Adrenal gland (tissue), 12 donors: ENCODE data around the gene CAPZA2. TPM values are rescaled to one million over a fixed set of nuclear protein-coding genes. Genes with fewer than 3 reads are reported as not detected.

ENCODE experiments used
- DNase-seq, 7 donors: peaks; one replicate each; pipeline ENCODE4 v3.0.0-alpha.2; 2019 to 2020
- H3K27ac ChIP-seq, 5 donors: fragments of 200-600 bp; sonication (generic) in 4 of 5; 1 replicate in 3 of 5; 2 replicates in 2 of 5; pipeline versions ENCODE4 v1.5.1 to v1.8.0; 2016 to 2020; ENCODE audit warnings: mild to moderate bottlenecking in 1 of 5
- H3K27me3 ChIP-seq: fragments of 200-600 bp; 2 replicates; pipeline ENCODE4 v1.8.0; 2021
- H3K36me3 ChIP-seq, 2 donors: fragments of 200-600 bp; replicated peaks in 1 of 2; 1 replicate in 1 of 2; 2 replicates in 1 of 2; pipeline versions ENCODE4 v1.5.1 to v1.8.0; 2018 to 2022
- H3K4me1 ChIP-seq, 2 donors: fragments of 200-600 bp; replicated peaks in 1 of 2; 1 replicate in 1 of 2; 2 replicates in 1 of 2; pipeline versions ENCODE4 v1.5.1 to v1.8.0; 2018 to 2021
- H3K4me3 ChIP-seq, 4 donors: fragments of 200-600 bp; sonication (generic) in 3 of 4; one replicate each; pipeline ENCODE4 v1.5.1; 2016 to 2018
- H3K9me3 ChIP-seq, 3 donors: fragments of 200-600 bp; sonication (generic) in 1 of 3; replicated peaks in 1 of 3; 1 replicate in 2 of 3; 2 replicates in 1 of 3; pipeline versions ENCODE4 v1.5.1 to v1.8.0; 2016 to 2021
- CTCF ChIP-seq, 6 experiments: fragments of 450-650 bp in 4 of 6; fragments of 200-600 bp in 2 of 6; sonication (generic) in 1 of 6; IDR thresholded peaks; 1 replicate in 5 of 6; 2 replicates in 1 of 6; pipeline versions ENCODE4 v1.5.1 to v1.8.0; 2016 to 2021; ENCODE audit warnings: antibody characterized with exemption in 6 of 6, mild to moderate bottlenecking in 2 of 6, moderate library complexity in 1 of 6
- POLR2A ChIP-seq, 2 donors: fragments of 450-650 bp; IDR thresholded peaks; one replicate each; pipeline ENCODE4 v1.6.1; 2017; ENCODE audit warnings: antibody characterized with exemption in 2 of 2, mild to moderate bottlenecking in 2 of 2, moderate library complexity in 1 of 2
- WGBS, 4 donors: extraction: QIAGEN DNeasy Blood & Tissue Kit in 2 of 4; methylation state at CpG; one replicate each; pipeline versions ENCODE4 v1.1.5 to v1.1.7; 2013 to 2017; 5-methylcytosine and 5-hydroxymethylcytosine counted together
- intact Hi-C, 2 donors: fragments of 100-400 bp; cut with DNase I; formaldehyde crosslinking; loops; one replicate each; pipeline versions ENCODE4 v1.14.1 to v1.15.0; 2022 to 2023
- polyA plus RNA-seq, 3 donors: library from polyadenylated mRNA; stranded (reverse); fragments of 200-250 nt in 2 of 3; fragments of 350-450 nt in 1 of 3; fragmentation: Illumina TruSeq in 1 of 3; extraction: RNeasy Lipid Tissue Mini Kit (QIAGEN cat#74804) in 1 of 3; gene quantifications; one replicate each; pipeline ENCODE4 v1.2.3, GENCODE V29; 2013 to 2014
- total RNA-seq, 9 donors: library from RNA; depleted of rRNA in 4 of 9; stranded (reverse); fragments of >200 nt in 4 of 9; fragments of 120-200 nt in 1 of 9; fragmentation: NEBNext Ultra II Directional in 1 of 9; extraction: Animal tissue kit (Norgen Biotek cat#: 25700) in 1 of 9; gene quantifications; one replicate each; pipeline versions ENCODE4 v1.1.0 to v1.2.4, GENCODE V29; 2013 to 2023
- donor health status: healthy with polysubstance abuse.
- donor health status: Bipolar disorder and iron deficiency.
- donor health status: DM: yes; HTN: yes; CAD: no.
- donor health status: DM: no; HTN: no; CAD: no.
- donor health status: DM: no; HTN: no; CAD: no.
- donor health status: DM: yes; HTN: yes; CAD: no.

CAPZA2 gene
- total and polyA plus RNA-seq, 12 donors = 18.6 to 241 (median 155) TPM

GRCh38 chr7:116949941-116950801 lies 87.8 kb downstream of the CAPZA2 start:
- WGBS, 4 donors = 79 to 93% (median 87%) methylated on average over 8 to 9 of the region's 9 CpGs
- Histone ChIP-seq H3K36me3 (no peaks in the 10 kb centered on the region), H3K27me3 (no peaks in the 10 kb centered on the region), H3K4me1 (peaks cover 0 to 14% of the 10 kb centered on the region in 2 donors), H3K9me3 (no peaks in the 10 kb centered on the region), H3K4me3 (no peak overlapping the region), H3K27ac (no peak overlapping the region)
- no peak for TF ChIP-seq CTCF (IDR thresholded peaks at IDR 0.05)
- DNase-seq = no peak
- intact Hi-C loops = no loop called here

GRCh38 chr7:116950889-116951351 lies 88.5 kb downstream of the CAPZA2 start:
- Histone ChIP-seq H3K27me3 (no peaks in the 10 kb centered on the region), H3K36me3 (no peaks in the 10 kb centered on the region), H3K4me1 (peaks cover 0 to 21% of the 10 kb centered on the region in 2 donors), H3K27ac (no peak overlapping the region), H3K4me3 (no peak overlapping the region), H3K9me3 (no peaks in the 10 kb centered on the region)
- intact Hi-C loops = no loop called here
- WGBS, 4 donors = 94 to 96% (median 95%) methylated on average over 5 of the region's 5 CpGs
- DNase-seq = no peak
- TF ChIP-seq POLR2A (IDR thresholded peaks at IDR 0.05) = no peak
- TF ChIP-seq CTCF (IDR thresholded peaks at IDR 0.05) = no peak

GRCh38 chr7:116951366-116952292 lies 89.2 kb downstream of the CAPZA2 start:
- Histone ChIP-seq H3K4me3 (no peak overlapping the region), H3K4me1 (peaks cover 3 to 28% of the 10 kb centered on the region in 2 donors), H3K9me3 (no peaks in the 10 kb centered on the region), H3K36me3 (no peaks in the 10 kb centered on the region), H3K27me3 (no peaks in the 10 kb centered on the region), H3K27ac (no peak overlapping the region)
- intact Hi-C loops = no loop called here
- TF ChIP-seq CTCF (IDR thresholded peaks at IDR 0.05) (no peak), POLR2A (IDR thresholded peaks at IDR 0.05) (no peak)
- no peak for DNase-seq
- WGBS, 4 donors = 97% methylated on average over 17 of the region's 17 CpGs
